Measurements from ENCODE around the gene SEC22C.
"Not testable (repeated sequence)": the region's sequence is repeated elsewhere in the genome, so short reads cannot be mapped to it uniquely, and the experiment has no call there.

The SEC22C gene

DNA sequence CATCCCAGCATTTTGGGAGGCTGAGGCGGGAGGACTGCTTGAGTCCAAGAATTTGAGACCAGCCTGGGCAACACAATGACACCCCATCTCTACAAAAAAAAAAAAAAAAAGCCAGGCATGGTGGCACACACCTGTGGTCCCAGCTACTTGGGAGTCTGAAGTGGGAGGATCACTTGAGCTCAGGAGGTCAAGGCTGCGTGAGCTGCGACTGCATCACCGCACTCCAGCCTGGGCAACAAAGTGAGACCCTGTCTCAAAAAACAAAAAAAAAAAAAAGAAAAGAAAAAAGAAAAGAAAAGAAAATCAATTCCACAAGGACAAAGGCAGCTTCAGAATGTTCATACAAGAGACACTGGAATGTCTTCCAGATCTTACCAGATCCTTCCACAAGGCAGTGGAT is 2.4 kb downstream of the SEC22C start:
- DNase-seq = not testable (repeated sequence)

DNA sequence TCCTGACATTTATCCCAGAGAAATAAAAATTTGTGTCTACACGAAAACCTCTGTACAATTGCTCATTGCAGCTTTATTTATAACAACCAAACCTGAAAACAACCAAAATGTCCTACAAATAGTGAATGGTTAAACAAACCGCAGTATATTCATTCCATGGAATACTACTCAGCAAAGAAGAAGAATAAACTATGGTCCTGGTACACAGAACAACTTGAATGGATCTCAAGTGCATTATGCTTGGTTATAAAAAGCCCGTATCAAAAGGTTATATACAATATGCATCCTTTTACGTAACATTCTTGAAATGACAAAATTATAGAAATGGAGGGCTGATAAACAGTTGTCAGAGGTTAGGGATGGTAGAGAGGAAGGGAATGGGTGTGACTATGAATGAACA is 3.7 kb downstream of the SEC22C start:
- no peak for DNase-seq

DNA sequence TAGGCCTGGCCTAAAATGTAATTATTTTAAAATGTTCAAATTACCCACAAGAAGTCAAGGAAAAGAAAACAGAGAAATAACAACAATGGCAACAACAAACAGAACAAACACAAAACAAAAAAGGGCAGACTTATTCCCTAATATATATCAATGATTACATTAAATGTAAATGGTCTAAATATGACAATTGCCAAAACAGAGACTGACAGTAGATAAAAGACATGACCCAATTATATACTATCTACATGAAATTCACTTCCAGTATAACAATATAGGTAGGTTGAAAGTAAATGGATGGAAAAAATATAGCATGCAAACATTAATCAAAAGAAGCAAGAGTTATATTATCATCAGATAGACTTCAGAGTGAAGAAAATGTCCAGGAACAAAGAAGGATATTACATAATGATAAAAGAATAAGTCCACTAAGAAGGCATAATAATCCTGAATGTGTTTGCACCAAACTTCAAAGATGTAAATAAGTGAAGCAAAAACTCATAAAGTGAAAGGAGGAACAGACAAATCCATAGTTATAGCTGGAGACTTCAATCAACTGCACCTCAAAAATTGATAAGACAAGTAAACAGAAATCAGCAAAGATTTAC is 6.5 kb downstream of the SEC22C start:
- DNase-seq = no peak

DNA sequence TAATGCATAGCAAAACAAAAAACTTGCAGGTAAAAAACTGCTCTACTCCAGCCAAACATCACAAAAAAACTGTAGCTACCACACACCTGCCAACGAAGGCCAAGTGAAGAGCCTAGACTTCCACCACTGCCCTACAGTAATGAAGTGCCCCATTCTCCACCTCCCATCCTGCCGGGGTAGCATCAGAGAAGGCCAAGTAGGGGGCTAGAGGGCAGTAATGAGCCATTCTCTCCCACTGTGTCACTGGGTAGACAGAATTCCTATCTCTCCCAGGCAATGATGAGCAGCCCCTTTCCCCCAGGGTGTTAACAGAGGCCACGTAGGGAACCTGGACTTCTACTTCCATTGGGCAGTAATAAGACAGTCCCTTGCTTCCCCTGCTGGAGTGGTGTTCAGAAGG is 9.5 kb downstream of the SEC22C start:
- DNase-seq = no peak

DNA sequence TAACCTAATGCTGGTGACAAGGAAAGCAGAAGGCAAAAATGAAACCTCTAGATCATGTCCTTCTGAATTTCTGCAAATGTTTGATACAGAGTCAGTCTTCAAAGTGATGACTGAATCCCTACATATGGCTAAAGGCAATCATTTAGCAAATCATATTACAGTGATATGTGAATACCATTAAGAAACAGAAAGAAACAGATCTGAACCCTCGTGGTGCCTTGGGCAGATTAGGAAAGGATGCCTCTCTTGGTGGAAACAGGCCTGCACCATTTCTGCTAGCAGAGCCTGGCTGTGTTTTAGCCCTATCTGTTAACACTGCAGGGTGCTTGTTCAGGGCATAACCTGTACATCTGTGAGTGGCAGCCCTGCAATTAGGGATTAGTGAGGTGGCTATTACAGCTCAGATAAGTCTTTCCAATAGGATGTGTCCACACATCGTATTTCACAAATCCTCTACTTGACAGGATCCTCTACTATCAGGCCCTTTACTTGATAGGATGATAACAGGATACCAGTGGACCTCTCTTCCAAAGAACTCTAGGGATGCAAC is 12.1 kb downstream of the SEC22C start:
- DNase-seq = no peak

DNA sequence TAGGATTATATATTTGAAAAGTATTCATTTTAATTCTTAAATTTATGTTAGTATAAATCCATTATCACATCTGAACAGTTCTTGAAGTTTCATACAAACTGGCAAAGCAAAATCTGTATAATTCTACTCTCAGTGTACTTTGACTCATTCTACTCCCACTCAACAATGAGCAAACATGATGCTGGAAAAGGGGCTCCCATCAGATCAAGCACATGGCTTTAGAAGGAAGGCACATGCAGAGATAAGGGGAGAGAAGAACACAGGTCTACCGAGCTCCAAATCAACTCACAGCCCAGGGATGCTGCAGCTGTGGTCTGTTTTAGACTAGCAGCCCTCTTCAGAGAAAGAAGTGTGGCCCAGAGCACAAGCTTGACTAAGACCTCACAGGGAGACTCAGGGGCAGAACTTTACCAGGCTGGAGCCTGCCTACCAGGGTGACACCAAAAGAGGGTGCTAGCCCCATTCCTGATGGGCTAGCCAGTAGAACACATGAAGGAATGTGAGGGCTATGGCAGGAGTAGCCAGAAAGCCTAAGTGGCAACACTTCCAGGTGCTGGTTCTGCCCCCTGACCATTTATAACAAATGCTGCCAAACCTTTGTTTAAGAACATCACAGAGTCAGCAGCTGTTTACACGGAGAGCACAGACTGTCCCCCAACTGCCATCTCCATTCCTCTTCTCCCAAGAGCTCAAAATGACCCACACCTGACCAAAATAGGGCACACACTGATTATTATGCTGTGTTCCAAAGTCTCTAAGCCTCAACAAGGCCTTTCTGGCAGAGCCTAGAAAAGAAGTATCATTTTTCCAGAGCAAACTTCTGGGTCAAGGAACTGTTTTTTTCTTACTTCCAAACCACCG is 19.5 kb downstream of the SEC22C start:
- DNase-seq = no peak

DNA sequence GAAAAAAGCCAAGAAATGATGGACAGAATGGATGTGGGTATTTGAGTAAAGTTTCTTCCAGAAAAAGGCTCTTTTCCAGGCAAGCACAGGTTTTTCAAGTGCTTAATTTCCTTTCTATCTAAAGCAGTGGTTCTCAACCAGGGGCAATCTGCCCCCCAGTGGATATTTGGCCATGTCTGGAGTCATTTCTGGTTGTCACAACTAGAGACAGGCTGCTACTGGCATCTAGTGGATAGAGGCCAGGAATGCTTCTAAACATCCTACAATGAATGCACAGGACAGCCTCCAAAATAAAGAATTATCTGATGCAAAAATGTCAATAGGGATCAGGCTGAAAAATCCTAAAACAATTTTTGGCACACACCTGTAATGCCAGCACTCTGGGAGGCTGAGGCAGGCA is 23.9 kb downstream of the SEC22C start:
- DNase-seq = peak in 3 of 5 donors; percentile 19 to 50 (median 28)

DNA sequence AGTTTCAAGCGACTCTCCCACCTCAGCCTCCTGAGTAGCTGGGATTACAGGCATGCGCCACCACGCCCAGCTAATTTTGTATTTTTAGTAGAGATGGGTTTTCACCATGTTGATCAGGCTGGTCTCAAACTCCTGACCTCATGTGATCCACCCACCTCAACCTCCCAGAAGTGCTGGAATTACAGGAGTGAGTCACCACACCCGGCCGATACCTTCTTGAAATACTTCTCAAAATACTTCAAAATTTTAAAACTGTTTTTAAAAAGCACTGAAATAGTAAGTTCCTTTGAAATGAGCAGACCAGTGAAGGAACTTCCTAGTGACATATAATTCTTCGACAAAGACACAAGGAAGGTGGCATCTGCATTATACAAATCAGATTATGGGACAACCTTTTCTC is 24.9 kb downstream of the SEC22C start:
- DNase-seq = not testable (repeated sequence)

DNA sequence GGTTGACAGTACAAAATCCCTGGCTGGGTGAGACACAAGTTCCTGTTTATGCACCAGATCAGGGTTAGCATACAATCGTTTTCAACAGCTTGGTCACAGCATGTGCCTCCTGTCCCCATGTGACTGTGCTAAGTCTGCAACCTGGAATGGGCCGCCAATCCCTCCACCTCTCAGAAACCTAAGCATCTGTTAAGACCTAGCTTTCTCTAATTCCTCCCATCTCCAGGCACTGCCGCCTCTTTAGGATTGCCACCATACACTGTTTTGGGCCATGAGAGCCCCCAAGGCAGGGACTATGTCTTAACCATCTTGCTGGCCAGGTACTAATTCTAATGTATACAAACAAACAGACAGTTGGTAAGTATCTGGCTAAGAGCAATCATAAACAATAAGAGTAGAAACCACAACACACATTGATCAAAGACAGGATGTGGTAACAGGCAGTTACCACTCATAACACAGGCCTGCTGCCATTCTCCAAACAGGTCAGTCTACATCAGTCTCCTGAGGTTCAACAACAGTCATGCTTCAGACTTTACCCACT is 25.6 kb downstream of the SEC22C start:
- peak in 3 of 5 donors; percentile 32 to 90 (median 34) for DNase-seq

DNA sequence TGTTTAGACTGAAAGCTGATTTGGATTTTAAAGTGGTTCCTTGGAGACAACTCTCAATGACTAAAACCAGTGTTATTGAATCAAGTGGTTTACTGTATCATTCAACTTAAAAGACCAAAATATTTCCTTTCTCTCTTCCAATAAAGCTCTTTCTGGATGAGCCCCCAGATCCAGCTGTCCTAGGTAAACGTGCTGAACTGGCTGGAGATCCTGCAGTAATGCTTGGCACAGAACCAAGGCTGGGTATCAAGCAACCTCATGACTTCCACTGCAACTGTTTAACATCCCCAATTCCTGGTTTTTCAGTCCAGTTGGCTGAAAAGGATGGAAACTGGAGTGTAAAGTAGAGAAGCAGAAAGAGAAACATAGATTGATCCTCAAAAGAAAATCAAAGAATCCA is 28.9 kb downstream of the SEC22C start:
- no peak for DNase-seq

DNA sequence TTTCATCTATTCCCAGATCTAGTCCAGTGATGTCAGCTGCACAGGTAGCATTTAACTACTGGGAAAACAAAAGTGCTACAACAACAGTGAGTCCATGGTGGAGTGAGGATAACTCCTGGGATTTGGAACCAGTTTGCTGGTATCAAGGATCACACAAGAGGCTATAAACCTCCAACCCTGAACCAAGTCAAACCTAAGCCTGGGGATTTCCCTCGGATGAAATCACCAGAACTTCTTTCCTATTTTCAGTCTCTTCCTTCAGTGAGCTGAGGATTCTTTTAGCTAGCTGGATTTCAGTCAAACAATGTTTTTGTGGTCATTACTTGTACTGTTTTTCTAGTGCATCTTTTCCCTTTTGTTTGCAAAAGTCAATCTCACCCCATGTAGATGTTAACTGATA is 31.5 kb downstream of the SEC22C start:
- DNase-seq = no peak

DNA sequence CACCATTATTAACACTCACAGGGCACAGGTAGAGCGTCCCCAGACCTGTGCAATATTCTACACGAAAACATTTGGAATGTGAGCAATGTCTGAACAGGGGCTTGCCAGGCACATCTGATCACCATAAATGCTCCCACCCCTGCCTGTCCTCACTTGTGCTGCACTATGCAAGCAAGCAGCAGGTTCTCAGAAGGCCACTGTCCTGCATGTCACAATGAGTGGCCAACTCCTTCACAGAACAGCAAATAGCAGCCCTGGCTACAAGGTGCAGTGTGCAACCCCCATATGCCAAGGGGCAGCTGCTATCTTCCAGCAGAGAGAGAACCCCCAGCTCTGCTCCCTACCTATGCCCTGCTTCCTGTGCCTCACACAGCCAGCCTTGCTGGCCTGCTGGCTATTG is 32.6 kb downstream of the SEC22C start:
- no peak for DNase-seq

DNA sequence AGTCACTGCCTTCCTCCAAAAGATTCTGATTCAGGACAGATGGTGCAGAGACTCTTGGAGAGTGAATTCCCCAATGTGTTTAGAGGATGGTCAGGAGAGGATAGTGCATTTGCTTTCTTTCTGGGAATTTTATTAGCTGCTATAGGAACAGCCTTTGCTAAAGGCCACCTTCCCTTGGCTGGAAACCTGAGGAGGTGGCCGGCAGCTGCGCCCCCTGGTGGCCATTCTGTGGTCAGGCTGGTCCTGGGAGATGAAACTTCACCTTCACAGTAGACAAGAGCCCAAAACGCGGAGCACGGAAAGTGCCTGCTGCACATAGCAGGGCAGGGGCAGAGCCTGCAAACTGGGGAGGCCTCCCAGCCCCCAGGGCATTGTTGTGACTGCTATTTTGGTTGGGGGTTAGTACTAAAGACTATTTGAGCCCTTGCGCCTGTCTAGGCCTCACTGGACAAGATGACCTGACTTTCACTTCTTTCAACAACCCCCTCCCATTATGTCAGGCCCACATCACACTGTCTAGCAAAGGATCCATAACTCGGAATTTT is 34.3 kb downstream of the SEC22C start:
- DNase-seq = peak in 4 of 5 donors; percentile 49 to 62 (median 54)

DNA sequence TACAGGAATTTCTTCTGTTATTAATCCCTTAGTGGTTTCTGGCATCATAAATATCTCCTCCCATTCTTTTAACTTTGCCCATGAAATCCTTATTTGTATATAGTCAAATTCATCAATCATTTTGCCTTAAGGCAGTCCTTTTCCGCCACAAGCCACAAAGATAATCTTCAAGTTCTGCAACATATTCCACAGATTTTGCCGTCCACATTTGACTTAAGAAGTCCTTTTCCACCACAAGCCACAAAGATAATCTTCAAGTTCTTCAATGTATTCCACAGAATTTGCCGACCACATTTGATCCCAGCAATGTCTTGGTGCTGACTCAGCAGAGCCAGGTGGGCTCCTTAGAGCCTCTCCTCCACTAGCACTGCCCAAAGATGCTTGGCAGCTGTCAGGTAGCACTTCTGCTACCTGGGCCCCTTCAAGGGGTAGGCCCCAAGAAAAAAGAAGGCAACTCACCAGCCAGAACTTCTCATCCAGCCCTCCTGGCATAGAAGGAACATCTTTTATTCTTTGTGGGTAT is 35.0 kb downstream of the SEC22C start:
- DNase-seq = no peak

DNA sequence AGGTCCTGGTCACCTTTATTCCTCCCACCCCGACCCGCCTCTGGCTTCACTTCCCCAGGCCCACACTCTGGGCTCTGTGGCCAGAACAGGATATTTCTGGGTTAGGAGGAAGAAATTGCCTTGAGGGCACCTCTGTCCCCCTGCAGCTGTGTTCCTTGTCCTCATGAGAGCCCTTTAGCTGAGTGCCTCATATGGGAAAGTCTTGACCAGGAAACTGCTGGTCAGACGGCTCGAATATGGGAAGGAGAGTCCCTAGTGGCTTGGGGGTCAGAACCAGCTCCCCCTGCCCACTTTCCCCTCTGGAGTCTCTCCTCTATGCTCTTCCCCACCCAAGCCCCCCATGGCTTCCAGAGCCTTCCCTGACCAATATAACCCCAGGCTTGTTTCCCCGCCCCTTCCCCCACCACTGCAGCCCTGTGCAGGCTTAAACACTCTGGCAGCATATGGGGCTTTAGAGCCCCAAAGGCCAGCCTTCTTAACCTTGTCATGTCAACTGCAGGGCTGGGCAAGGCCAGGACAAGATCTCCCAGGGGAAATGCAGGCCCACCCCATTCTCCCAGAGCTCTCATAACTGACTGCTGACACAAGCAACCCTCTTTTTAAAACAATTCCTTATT is 36.4 kb downstream of the SEC22C start:
- DNase-seq = no peak

DNA sequence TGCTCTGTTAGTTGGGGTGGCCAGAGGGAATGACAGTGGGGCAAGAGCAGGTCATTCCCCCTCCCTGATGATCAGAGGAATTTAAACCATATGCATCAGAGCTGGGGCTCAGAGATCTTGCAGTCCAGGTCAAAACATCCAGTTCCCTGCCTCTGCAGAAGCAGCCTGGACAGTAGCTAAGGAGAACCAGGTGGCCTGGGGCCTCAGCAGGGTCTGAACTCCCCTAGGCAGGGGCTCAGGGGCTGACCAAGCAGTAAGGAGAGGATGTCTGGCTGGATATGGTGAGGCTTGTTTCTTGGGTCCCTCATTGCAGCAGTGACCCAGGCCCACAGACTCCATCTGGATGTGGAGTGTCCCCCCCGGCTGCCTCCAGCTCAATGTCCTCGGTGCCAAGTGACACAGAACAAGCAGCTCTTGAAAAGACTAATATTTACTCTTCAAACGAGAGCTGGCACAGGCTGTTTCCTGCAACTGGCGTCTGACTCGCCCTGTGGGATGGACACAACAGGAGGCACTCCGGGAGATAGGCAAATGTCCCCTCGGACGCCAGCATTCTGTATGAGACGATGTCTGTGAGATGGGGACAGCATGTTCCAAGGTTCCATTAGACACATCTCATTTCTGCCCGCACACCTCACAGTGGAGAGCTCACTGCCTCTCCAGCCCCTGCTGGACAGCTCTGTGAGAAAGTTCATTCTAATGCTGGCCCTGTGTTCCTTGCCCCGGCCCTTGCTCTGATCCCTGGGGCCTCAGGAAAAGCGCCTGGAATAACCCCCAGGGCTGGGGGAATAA is 37.1 kb downstream of the SEC22C start:
- no peak for DNase-seq

DNA sequence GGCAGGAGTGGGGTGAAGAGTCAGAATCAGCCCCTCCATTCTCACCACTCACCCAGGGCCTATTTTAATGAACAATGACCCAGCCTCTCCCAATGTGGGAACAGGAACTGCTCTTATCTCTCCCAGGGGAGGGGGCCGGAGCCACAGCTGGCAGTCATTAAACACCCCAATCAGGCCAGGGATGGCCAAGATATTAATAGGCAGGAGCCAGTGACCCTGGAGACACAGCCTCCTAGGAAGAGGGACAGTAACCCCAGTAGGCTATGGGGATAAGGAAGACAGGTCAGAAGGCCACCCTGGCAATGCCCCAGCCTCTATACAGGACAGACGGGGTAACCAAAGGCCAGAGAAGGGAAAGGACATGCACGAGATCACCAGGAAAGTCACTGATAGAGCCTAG is 40.7 kb downstream of the SEC22C start:
- no peak for DNase-seq

DNA sequence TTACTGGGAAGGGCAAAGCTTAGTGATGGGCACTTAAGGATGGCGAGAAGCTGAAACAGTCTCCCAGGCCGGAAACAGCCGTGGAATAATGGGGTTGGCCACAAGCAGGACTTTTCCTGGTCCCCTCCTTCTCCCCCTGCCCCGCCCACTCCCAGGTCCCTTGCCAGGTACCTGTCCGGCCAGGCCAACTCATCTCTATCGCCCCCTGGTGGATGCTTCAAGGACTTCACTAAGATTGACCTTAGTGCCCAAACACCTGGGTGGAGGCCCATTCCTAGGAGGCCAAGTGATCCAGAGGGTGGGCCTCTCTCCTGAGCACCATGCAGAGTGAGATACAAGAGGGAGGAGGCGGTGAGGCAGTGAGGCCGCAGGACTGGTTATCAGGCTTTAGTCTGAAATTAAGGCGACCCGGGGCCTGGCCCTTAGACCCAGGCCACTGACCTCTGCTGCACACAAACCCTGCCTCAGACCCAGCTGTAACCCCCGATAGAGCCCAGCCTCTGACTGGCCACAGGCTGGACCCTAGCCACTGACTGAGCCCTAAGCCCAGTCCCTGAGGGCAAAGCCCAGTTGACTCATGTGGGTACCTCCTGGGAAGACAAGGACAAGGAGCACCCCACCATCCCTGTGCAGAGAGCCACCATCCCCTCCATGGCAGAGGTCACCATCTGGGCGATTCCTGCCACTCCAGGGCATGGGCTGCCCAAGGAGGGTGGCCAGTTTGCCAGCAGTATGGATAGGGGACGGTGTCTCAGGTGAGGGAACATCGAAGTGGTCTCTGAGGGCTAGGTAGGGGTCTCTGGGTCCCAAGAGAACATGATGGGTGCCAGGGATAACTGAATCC is 41.7 kb downstream of the SEC22C start:
- peak; percentile 44 to 67 (median 52) for DNase-seq

DNA sequence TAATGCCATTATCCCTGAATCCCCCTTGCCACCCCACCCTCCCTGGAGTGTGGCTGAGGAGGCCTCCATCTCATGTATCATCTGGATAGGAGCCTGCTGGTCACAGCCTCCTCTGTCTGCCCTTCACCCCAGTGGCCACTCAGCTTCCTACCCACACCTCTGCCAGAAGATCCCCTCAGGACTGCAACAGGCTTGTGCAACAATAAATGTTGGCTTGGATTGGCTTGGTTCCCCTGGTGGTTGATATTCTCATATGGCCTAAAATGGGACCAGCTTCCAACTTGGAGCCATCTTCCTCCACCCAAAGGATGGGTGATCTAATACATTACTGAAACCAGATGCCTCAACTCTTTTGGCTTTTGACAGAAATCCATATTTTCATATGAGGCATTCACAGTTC is 44.4 kb downstream of the SEC22C start:
- no peak for DNase-seq

DNA sequence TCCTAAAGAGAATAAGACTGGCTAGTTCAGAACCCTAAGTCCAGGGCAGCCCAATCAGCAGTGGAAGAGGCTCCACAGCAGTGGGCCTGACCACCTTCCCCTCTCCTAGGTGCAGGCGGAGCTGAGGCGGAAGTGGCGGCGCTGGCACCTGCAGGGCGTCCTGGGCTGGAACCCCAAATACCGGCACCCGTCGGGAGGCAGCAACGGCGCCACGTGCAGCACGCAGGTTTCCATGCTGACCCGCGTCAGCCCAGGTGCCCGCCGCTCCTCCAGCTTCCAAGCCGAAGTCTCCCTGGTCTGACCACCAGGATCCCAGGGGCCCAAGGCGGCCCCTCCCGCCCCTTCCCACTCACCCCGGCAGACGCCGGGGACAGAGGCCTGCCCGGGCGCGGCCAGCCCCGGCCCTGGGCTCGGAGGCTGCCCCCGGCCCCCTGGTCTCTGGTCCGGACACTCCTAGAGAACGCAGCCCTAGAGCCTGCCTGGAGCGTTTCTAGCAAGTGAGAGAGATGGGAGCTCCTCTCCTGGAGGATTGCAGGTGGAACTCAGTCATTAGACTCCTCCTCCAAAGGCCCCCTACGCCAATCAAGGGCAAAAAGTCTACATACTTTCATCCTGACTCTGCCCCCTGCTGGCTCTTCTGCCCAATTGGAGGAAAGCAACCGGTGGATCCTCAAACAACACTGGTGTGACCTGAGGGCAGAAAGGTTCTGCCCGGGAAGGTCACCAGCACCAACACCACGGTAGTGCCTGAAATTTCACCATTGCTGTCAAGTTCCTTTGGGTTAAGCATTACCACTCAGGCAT is 45.6 kb downstream of the SEC22C start:
- DNase-seq = peak in 3 of 5 donors; percentile 21 to 34 (median 28)

Measured in T-helper 1 cell (primary cell).